HUES48 (cell line): ENCODE results near the gene ACSF3.
"Not testable (repeated sequence)": the region's sequence is repeated elsewhere in the genome, so short reads cannot be mapped to it uniquely, and the experiment has no call there.

Source experiments
- H3K27ac ChIP-seq: one replicate; pipeline ENCODE4 v1.7.0; 2013; ENCODE audit warnings: low read depth, low read length, inconsistent platforms
- H3K27me3 ChIP-seq: 2 replicates; pipeline ENCODE4 v1.6.1; 2013; ENCODE audit warnings: mild to moderate bottlenecking, low read length; ENCODE audit not compliant: control insufficient read depth, insufficient read depth
- H3K36me3 ChIP-seq: 2 replicates; pipeline ENCODE4 v1.6.1; 2013; ENCODE audit warnings: low read length; ENCODE audit not compliant: control insufficient read depth, insufficient read depth
- H3K4me1 ChIP-seq: 2 replicates; pipeline ENCODE4 v1.6.1; 2013; ENCODE audit warnings: mild to moderate bottlenecking, low read length; ENCODE audit not compliant: control insufficient read depth, insufficient read depth
- H3K4me3 ChIP-seq: 2 replicates; pipeline ENCODE4 v1.5.1; 2013; ENCODE audit warnings: mild to moderate bottlenecking, low read depth, low read length
- H3K9ac ChIP-seq: 2 replicates; pipeline ENCODE4 v1.6.1; 2013; ENCODE audit warnings: mild to moderate bottlenecking, low read depth, low read length, moderate library complexity
- H3K9me3 ChIP-seq: 2 replicates; pipeline ENCODE4 v1.6.1; 2013; ENCODE audit warnings: low read length; ENCODE audit not compliant: control insufficient read depth, insufficient read depth

ACSF3 gene

GRCh38 chr16:89159850-89160354, 66.2 kb downstream of the ACSF3 start:
- Histone ChIP-seq H3K9ac (no peak overlapping the region), H3K4me1 (no peaks in the 10 kb centered on the region), H3K4me3 (no peak overlapping the region), H3K27ac (no peak overlapping the region), H3K9me3 (no peaks in the 10 kb centered on the region; the same call in none of the 2 replicates), H3K36me3 (no peaks in the 10 kb centered on the region), H3K27me3 (no peaks in the 10 kb centered on the region)

- Histone ChIP-seq H3K9ac (no peak overlapping the region), H3K4me1 (no peaks in the 10 kb centered on the region), H3K4me3 (no peak overlapping the region), H3K27me3 (no peaks in the 10 kb centered on the region), H3K27ac (no peak overlapping the region), H3K9me3 (no peaks in the 10 kb centered on the region; the same call in none of the 2 replicates), H3K36me3 (no peaks in the 10 kb centered on the region)
Observed at GRCh38 chr16:89160977-89161701, 67.5 kb downstream of the ACSF3 start.

GRCh38 chr16:89161763-89162713, 68.4 kb downstream of the ACSF3 start:
- no peak overlapping the region for H3K9ac ChIP-seq

GRCh38 chr16:89163297-89163696, 69.6 kb downstream of the ACSF3 start:
- H3K9ac ChIP-seq: no peak overlapping the region
- no peak overlapping the region for H3K27ac ChIP-seq
- H3K36me3 ChIP-seq: no peaks in the 10 kb centered on the region
- H3K4me3 ChIP-seq: no peak overlapping the region
- no peaks in the 10 kb centered on the region for H3K9me3 ChIP-seq
- no peaks in the 10 kb centered on the region for H3K27me3 ChIP-seq
- peaks cover 6% of the 10 kb centered on the region for H3K4me1 ChIP-seq

More at GRCh38 chr16:89161763-89162713, 68.4 kb downstream of the ACSF3 start:
- no peaks in the 10 kb centered on the region; the same call in none of the 2 replicates for H3K9me3 ChIP-seq
- no peaks in the 10 kb centered on the region for H3K27me3 ChIP-seq
- peaks cover 3% of the 10 kb centered on the region for H3K4me1 ChIP-seq
- H3K27ac ChIP-seq: no peak overlapping the region
- H3K4me3 ChIP-seq: no peak overlapping the region
- H3K36me3 ChIP-seq: no peaks in the 10 kb centered on the region

- H3K27me3 ChIP-seq: 0 out of 2 replicates have a peak, but pooled peaks cover under 1% of the 10 kb centered on the region
- H3K9me3 ChIP-seq: no peaks in the 10 kb centered on the region
- H3K27ac ChIP-seq: no peak overlapping the region
- H3K4me1 ChIP-seq: peaks cover 6% of the 10 kb centered on the region
- no peak overlapping the region for H3K4me3 ChIP-seq
- H3K36me3 ChIP-seq: no peaks in the 10 kb centered on the region
- H3K9ac ChIP-seq: no peak overlapping the region
Observed at GRCh38 chr16:89164436-89164835, 70.8 kb downstream of the ACSF3 start.

- no peak overlapping the region for H3K9ac ChIP-seq
- H3K4me1 ChIP-seq: peaks cover 6% of the 10 kb centered on the region
Observed at GRCh38 chr16:89164847-89165680, 71.4 kb downstream of the ACSF3 start.

GRCh38 chr16:89165681-89165979, 72.0 kb downstream of the ACSF3 start:
- not testable (repeated sequence) for H3K27ac ChIP-seq, H3K4me1 ChIP-seq, H3K27me3 ChIP-seq, H3K9ac ChIP-seq, H3K4me3 ChIP-seq, H3K36me3 ChIP-seq, H3K9me3 ChIP-seq

More at GRCh38 chr16:89164847-89165680, 71.4 kb downstream of the ACSF3 start:
- Histone ChIP-seq H3K9me3 (no peaks in the 10 kb centered on the region), H3K36me3 (no peaks in the 10 kb centered on the region), H3K27ac (no peak overlapping the region), H3K27me3 (peaks cover 5% of the 10 kb centered on the region), H3K4me3 (no peak overlapping the region)

- H3K9me3 ChIP-seq: no peaks in the 10 kb centered on the region
- peaks cover 10% of the 10 kb centered on the region for H3K4me1 ChIP-seq
- H3K27ac ChIP-seq: no peak overlapping the region
- H3K4me3 ChIP-seq: no peak overlapping the region; the same call in 1 of the 2 replicates
- H3K27me3 ChIP-seq: peaks cover 8% of the 10 kb centered on the region
- no peaks in the 10 kb centered on the region for H3K36me3 ChIP-seq
- H3K9ac ChIP-seq: no peak overlapping the region
Observed at GRCh38 chr16:89166696-89167424, 73.2 kb downstream of the ACSF3 start.

- Histone ChIP-seq H3K9me3 (no peaks in the 10 kb centered on the region), H3K36me3 (no peaks in the 10 kb centered on the region), H3K4me1 (peaks cover 10% of the 10 kb centered on the region), H3K27ac (no peak overlapping the region), H3K4me3 (no peak overlapping the region; the same call in 1 of the 2 replicates), H3K27me3 (peaks cover 13% of the 10 kb centered on the region), H3K9ac (no peak overlapping the region)
Observed at GRCh38 chr16:89167425-89167941, 73.8 kb downstream of the ACSF3 start.
